H1 (cell line): ENCODE measurements around the gene PROZ.

Experiments used
- BRCA1 ChIP-seq: IDR thresholded peaks from 2 replicates; pipeline ENCODE4 v1.6.1; 2012; ENCODE audit warnings: low read depth, low read length, improper control_type of control experiment
- CEBPB ChIP-seq: IDR thresholded peaks from 2 replicates; pipeline ENCODE4 v1.6.1; 2012; ENCODE audit warnings: low read depth, low read length
- CTBP2 ChIP-seq: IDR thresholded peaks from 2 replicates; pipeline ENCODE4 v1.7.0; 2011; ENCODE audit warnings: borderline replicate concordance, mild to moderate bottlenecking, moderate library complexity, mixed read lengths, low read length; ENCODE audit not compliant: insufficient read depth, insufficient read length
- CTCF ChIP-seq, 3 experiments: IDR thresholded peaks; 1 replicate in 2 of 3; 2 replicates in 1 of 3; pipeline versions ENCODE4 v1.5.1 to v1.6.1; 2011; ENCODE audit warnings: low read length in 3 of 3, mild to moderate bottlenecking in 3 of 3, inconsistent platforms in 2 of 3, low read depth in 1 of 3, moderate library complexity in 1 of 3; ENCODE audit not compliant: insufficient read depth in 1 of 3; ENCODE audit errors: control extremely low read depth in 1 of 3
- EP300 ChIP-seq, 2 experiments: IDR thresholded peaks; 1 replicate in 1 of 2; 2 replicates in 1 of 2; pipeline ENCODE4 v1.6.1; 2011 to 2012; ENCODE audit warnings: low read depth in 2 of 2, low read length in 2 of 2, mild to moderate bottlenecking in 2 of 2, borderline replicate concordance in 1 of 2, inconsistent platforms in 1 of 2, moderate library complexity in 1 of 2
- FOSL1 ChIP-seq: IDR thresholded peaks from 2 replicates; pipeline ENCODE4 v1.6.1; 2011; ENCODE audit warnings: mild to moderate bottlenecking, low read depth, low read length, moderate library complexity; ENCODE audit not compliant: insufficient read depth
- JUN ChIP-seq: IDR thresholded peaks from 2 replicates; pipeline ENCODE4 v1.6.1; 2011; ENCODE audit warnings: low read depth, mild to moderate bottlenecking, improper control_type of control experiment, low read length
- POLR2A ChIP-seq, 2 experiments: IDR thresholded peaks; 1 replicate in 1 of 2; 2 replicates in 1 of 2; pipeline ENCODE4 v1.6.1; 2011; ENCODE audit warnings: low read depth in 2 of 2, low read length in 2 of 2, mild to moderate bottlenecking in 2 of 2; ENCODE audit errors: control extremely low read depth in 1 of 2
- POLR2AphosphoS5 ChIP-seq: IDR thresholded peaks from 2 replicates; pipeline ENCODE4 v1.6.1; 2011; ENCODE audit warnings: low read depth, low read length
- RXRA ChIP-seq: IDR thresholded peaks from 2 replicates; pipeline ENCODE4 v1.6.1; 2011; ENCODE audit warnings: low read depth, mild to moderate bottlenecking, low read length, moderate library complexity; ENCODE audit not compliant: insufficient read depth
- SP4 ChIP-seq: IDR thresholded peaks from 2 replicates; pipeline ENCODE4 v1.6.1; 2012; ENCODE audit warnings: low read length, inconsistent platforms
- TAF1 ChIP-seq: IDR thresholded peaks from 2 replicates; pipeline ENCODE4 v1.6.1; 2011; ENCODE audit warnings: mild to moderate bottlenecking, low read depth, low read length
- TBP ChIP-seq: IDR thresholded peaks from 2 replicates; pipeline ENCODE4 v1.6.1; 2011; ENCODE audit warnings: low read depth, low read length, improper control_type of control experiment
- ZNF274 ChIP-seq: IDR thresholded peaks from 2 replicates; pipeline ENCODE4 v1.7.0; 2012; ENCODE audit warnings: low read length, borderline replicate concordance; ENCODE audit errors: extremely low read depth

GRCh38 chr13:113114511-113115362 lies 43.7 kb upstream of the PROZ start:
- TF ChIP-seq CTCF (IDR thresholded peaks at IDR 0.05; ENCODE audit: control extremely low read depth in 1 of 3, insufficient read depth in 1 of 3, low read depth in 1 of 3, low read length in 3 of 3) (no peak), POLR2AphosphoS5 (no peak), JUN (no peak), FOSL1 (no peak), POLR2A (IDR thresholded peaks at IDR 0.05; ENCODE audit: control extremely low read depth in 1 of 2, low read depth in 2 of 2, low read length in 2 of 2) (no peak), TAF1 (no peak), CEBPB (no peak), BRCA1 (no peak), EP300 (IDR thresholded peaks at IDR 0.05; ENCODE audit: borderline replicate concordance in 1 of 2, low read depth in 2 of 2, low read length in 2 of 2) (no peak), RXRA (no peak), TBP (no peak), CTBP2 (no peak), SP4 (no peak), ZNF274 (no peak)
